ENCODE data around the gene C3orf49.

DNA sequence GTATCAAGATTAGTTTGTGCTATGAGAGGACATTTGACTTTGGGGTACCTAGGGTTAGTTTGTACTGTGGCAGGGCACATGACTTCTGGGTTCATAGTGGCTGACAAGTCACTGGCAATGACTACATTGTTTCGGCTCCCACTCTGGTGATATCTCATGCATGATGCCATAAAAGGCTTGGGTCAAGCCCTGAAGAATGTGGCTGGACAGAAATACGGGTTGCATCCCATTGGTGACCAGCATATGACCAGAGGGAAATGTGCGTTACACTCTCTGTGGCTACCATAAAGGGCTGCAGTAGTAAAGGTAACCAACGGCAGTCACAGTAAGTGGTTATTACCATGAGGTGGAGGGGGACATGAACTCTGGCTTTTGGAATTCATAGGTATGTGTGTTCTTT, 26.1 kb downstream of the C3orf49 start:
- TF ChIP-seq, protein P1, sequence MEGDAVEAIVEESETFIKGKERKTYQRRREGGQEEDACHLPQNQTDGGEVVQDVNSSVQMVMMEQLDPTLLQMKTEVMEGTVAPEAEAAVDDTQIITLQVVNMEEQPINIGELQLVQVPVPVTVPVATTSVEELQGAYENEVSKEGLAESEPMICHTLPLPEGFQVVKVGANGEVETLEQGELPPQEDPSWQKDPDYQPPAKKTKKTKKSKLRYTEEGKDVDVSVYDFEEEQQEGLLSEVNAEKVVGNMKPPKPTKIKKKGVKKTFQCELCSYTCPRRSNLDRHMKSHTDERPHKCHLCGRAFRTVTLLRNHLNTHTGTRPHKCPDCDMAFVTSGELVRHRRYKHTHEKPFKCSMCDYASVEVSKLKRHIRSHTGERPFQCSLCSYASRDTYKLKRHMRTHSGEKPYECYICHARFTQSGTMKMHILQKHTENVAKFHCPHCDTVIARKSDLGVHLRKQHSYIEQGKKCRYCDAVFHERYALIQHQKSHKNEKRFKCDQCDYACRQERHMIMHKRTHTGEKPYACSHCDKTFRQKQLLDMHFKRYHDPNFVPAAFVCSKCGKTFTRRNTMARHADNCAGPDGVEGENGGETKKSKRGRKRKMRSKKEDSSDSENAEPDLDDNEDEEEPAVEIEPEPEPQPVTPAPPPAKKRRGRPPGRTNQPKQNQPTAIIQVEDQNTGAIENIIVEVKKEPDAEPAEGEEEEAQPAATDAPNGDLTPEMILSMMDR (IDR thresholded peaks at IDR 0.05; ENCODE audit: borderline replicate concordance, extremely low read depth, low read length, poor library complexity, severe bottlenecking) = no peak
- no peak for TF ChIP-seq EZH2 (IDR thresholded peaks at IDR 0.05; ENCODE audit: borderline replicate concordance, low read depth, low read length, severe bottlenecking)

Measured in DND-41 (cell line).